NCI-H1092 (cell line): Measurements from ENCODE around the gene TNS4.

Experiments used
- DNase-seq: peaks from one replicate; lab custom pipeline; 2025; lab: John Stamatoyannopoulos, UW

Gene TNS4

GRCh38 chr17:40456396-40456951 is 44.9 kb downstream of the TNS4 start:
- DNase-seq, result no peak

- no peak for DNase-seq
Measured at GRCh38 chr17:40454613-40454995, 46.8 kb downstream of the TNS4 start.

DNA sequence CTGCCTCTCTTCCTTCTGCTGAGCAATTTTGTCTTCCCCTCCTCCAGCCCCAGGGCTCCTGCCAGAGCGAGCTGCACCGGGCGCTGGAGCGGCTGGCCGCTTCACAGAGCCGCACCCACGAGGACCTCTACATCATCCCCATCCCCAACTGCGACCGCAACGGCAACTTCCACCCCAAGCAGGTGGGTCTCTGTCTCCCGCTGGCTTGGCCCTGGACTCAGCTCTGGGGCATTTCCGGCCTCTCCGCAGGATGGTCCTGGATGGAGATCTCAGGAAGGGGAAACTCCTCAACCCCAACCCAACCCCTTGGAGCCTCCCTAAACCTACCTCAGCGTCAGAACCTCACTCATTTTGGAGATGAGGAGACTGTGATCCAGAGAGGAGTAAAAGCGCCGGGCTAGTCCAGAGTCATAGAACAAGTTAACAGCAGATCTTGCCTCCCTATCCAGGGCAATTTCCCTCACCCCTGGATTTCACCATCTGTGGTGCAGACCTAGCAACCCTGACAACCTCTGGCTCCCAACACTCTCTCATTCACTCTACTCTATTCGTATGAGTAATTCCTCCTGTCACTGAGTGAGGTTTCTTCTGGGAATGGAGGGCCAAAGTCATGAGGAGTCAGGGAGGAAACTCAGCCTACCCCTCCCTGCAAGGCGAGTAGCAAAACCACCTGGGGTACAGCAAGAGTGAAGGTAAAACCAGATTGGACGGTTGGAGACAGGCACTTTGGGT is 47.4 kb downstream of the TNS4 start:
- DNase-seq, result no peak

- no peak for DNase-seq
Measured at GRCh38 chr17:40452921-40453378, 48.5 kb downstream of the TNS4 start.

GRCh38 chr17:40452216-40452787 is 49.1 kb downstream of the TNS4 start:
- DNase-seq, result no peak

DNA sequence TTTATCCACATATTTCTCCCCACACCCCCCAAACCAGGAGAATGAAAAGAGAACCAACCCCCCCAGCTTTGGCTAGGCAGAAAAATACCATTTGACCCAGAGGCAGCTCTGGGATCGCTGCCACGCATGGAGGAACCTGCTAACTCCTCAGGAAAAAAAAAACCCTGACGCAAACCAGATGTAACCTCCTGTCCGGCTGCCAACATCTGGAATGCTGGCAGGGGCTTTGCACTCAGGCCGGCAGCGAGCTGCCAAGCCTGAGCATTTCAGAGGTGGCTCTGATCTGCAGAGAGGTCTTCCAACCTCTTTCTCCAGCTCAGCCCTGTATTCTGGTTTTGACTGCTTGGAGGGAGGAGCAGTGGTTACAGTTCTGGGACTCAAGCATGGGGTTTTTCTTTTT is 50.0 kb downstream of the TNS4 start:
- no peak for DNase-seq

- DNase-seq, result no peak
Measured at GRCh38 chr17:40450175-40450574, 51.2 kb downstream of the TNS4 start.

DNA sequence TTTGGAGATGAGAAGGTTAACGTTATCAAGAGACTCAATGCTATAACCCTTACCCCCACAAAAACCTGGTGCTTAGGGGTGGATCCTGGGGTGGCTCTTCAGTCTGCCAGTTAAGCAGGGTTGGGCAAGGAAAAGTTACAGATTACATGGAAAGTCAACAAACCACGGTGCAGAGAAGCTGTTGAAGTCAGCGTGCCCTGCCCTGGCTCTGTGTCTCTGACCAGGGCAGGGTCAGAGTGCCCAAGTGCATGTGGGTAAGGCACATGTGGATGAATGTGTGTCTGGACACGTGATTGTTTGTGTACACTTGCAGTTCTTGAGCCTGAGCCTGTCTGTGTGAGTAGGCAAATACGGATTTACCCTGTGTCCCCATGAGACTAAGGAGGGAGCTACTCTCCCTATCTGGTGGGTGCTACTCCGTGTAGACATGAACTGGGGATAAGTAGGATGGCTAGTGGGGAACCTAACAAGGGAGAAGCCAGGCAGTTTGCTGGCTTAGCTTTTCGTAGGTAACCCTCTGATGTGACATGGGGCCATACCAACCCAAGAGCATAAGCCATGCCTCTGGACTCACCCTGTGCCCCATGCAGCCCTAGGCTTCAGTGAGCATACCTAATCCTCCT is 52.7 kb downstream of the TNS4 start:
- no peak for DNase-seq

- no peak for DNase-seq
Measured at GRCh38 chr17:40448213-40448638, 53.2 kb downstream of the TNS4 start.

DNA sequence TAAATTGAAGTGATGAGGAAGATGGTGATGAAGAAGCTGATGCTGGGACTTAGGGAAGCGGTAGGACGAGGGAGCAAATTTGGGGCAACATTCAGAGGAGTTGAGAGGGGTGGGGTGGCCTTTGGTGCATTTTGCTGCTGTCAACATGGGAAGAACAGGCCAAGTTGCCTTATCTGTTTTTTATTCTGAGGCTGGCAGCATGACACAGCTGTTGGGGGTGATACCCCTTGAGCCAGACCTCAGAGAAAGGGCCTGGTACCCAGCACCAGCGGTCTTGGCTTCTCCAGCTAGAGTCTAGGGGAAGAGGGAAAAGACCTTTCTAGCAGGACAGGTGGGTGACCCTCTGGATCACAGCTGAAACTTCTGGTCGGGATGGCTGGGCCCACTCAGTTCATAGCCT is 53.6 kb downstream of the TNS4 start:
- no peak for DNase-seq

GRCh38 chr17:40447148-40447644 is 54.2 kb downstream of the TNS4 start:
- no peak for DNase-seq

GRCh38 chr17:40445751-40446468 is 55.5 kb downstream of the TNS4 start:
- no peak for DNase-seq

- DNase-seq, result no peak
Measured at GRCh38 chr17:40443988-40444899, 57.2 kb downstream of the TNS4 start.

GRCh38 chr17:40443196-40443987 is 58.0 kb downstream of the TNS4 start, which contains the start of gene IGFBP4:
IGFBP4 (plus strand) TSS chr17:40443450; CDS start chr17:40443736, 286 bp downstream.
- peak; percentile 20 for DNase-seq

- no peak for DNase-seq
Measured at GRCh38 chr17:40442392-40443195, 58.8 kb downstream of the TNS4 start.

DNA sequence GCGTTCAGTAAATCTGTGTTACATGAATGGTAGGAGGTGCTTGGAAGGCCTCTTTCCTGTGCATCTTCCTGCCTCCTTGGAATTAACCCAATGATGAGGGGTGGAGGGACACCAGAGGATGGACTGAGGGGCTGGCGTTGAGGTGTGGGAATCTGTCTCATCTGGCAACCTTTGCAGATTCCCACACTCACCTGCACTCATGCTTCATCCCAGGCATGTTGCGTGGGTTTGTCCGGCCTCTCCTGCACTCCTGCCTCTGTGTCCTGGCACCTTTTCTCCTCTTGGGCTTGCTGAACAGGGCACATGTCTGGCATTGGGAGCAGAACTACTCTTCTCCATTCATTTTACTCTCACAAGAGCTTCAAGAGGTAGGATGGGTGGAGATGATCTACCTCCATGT is 61.3 kb downstream of the TNS4 start:
- no peak for DNase-seq

- no peak for DNase-seq
Measured at GRCh38 chr17:40437095-40437732, 64.2 kb downstream of the TNS4 start.

- no peak for DNase-seq
Measured at GRCh38 chr17:40436636-40437035, 64.8 kb downstream of the TNS4 start.
